Measurements from ENCODE around the gene RPS2.

RPS2 gene

DNA sequence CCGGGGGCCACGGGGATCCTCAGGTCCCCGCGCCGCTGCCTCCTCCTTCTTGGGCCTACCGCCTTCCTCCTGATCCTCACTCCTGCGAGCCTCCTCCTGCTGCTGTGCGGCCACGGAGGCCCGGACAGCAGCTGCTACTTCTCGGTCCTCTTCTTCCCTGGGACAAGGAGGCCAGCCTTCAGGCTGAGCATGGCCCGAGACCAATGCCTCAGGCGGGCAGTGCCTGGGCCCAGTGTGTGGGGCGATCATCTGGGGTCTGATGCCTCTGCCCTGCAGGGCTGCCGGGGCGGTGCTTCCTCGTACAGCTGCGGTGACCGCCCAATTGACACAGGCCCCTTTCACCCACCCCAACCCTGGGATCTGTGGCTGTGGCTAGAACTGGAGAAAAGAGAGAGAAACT lies 36.4 kb upstream of the RPS2 start:
- H3K36me3 ChIP-seq (ENCODE audit: low read length), result no peaks in the 10 kb centered on the region

DNA sequence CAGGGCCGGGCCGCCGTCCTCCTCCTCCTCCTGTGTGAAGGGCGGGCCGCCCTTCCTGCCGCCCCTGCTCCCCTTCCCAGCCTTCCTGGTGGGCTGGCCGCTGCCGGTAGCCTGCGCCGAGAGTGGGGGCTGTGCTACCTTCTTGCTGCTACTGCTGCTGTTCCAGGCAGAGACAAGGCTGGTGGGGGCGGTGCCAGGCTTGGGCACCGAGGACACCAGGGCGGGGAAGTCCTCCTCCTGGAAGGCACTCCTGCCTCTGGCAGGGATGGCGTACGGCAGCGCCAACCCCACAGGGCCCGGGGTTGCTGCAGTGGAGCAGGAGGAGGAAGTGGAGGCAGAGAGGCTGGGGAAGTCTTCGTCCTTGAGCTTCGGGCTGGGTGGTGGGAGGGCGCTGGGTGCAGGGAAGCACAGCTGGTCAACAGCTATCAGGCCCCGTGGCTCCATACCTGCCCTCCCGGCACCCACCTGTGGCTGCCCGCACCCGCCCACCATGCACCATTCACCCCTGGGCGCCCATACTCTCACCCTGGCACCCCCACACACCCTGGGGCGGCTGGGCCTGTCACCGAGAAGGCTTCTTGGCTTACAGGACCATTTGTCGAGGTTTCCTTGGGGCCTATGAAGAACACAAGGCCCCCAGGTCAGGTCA lies 35.4 kb upstream of the RPS2 start:
- H4K20me1 ChIP-seq (ENCODE audit: low read depth, low read length), result no peaks in the 10 kb centered on the region; the same call in 1 of the 2 replicates

More for the DNA sequence above, 36.4 kb upstream of the RPS2 start:
- Histone ChIP-seq H4K20me1 (ENCODE audit: low read depth, low read length) (no peaks in the 10 kb centered on the region; the same call in 1 of the 2 replicates), H3F3A (ENCODE audit: insufficient read depth) (0 out of 2 replicates have a peak, but pooled peaks cover 3% of the 10 kb centered on the region), H3K4me3 (ENCODE audit: insufficient read depth, low read length, poor library complexity, severe bottlenecking) (no peak overlapping the region), H3K27me3 (ENCODE audit: low read length) (no peaks in the 10 kb centered on the region), H3K27ac (ENCODE audit: low read depth, low read length) (no peak overlapping the region), H3K9me3 (ENCODE audit: insufficient read depth, low read length) (no peaks in the 10 kb centered on the region), H3K79me2 (ENCODE audit: insufficient read depth, low read length) (peaks cover 28% of the 10 kb centered on the region), H3K9ac (ENCODE audit: low read length) (no peak overlapping the region), H3K4me2 (ENCODE audit: low read depth, low read length, poor library complexity, severe bottlenecking) (no peak overlapping the region), H2AFZ (ENCODE audit: low read depth, low read length, severe bottlenecking) (no peak overlapping the region), H3K9me2 (replicated peaks; ENCODE audit: insufficient read depth, low read length) (no peaks in the 10 kb centered on the region)
- TF ChIP-seq, protein P1, sequence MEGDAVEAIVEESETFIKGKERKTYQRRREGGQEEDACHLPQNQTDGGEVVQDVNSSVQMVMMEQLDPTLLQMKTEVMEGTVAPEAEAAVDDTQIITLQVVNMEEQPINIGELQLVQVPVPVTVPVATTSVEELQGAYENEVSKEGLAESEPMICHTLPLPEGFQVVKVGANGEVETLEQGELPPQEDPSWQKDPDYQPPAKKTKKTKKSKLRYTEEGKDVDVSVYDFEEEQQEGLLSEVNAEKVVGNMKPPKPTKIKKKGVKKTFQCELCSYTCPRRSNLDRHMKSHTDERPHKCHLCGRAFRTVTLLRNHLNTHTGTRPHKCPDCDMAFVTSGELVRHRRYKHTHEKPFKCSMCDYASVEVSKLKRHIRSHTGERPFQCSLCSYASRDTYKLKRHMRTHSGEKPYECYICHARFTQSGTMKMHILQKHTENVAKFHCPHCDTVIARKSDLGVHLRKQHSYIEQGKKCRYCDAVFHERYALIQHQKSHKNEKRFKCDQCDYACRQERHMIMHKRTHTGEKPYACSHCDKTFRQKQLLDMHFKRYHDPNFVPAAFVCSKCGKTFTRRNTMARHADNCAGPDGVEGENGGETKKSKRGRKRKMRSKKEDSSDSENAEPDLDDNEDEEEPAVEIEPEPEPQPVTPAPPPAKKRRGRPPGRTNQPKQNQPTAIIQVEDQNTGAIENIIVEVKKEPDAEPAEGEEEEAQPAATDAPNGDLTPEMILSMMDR (IDR thresholded peaks at IDR 0.05; ENCODE audit: insufficient read depth, low read length, poor library complexity, severe bottlenecking), result no peak
- TF ChIP-seq EZH2phosphoT487 (conservative IDR thresholded peaks at IDR 0.05; ENCODE audit: low read length), result no peak

DNA sequence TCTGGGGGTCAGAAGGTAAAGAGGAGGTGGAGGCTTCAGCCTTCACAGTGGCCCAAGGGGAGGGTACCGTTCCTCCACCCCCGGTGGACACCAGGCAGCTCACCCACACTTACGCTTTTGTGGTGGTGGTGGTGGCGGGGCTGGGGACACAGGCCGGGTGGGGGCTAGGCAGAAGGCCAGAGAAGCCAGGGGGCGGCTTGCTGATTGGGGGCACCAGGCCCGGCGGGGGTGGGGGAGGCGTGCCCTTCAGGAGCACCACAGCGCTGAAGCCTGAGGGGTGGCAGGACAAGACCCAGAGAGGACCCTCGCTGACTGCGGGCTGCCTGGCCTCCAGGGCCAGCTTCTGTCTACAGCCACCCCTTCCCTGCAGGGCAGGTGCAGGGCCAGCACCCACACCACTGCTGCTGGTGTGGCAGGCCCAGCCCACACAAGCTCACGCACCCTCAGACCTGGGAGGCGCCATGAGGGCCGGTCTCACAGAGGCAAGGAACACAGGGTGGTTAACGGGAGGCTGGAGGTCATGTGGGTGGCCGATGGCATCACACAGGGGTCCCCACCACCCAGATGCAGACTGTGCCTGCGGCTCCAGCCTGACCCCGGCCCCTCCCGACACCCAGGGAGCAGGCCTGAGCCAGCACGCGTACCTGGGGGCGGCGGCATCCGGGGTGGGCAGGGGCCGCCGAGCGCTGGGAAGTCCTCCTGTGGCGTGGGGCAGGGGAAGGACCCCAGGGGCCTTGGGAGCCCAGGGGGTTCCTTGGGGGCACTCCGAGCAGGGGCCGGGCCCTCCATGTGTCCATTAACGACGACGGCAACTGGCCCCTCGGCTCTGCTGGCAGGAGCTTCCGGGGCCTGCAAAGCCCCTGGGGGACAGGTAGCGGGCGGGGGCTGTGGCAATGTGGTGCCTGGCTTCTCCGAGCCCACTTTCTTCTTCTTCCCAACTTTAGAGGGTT lies 34.5 kb upstream of the RPS2 start:
- H3K36me3 ChIP-seq (ENCODE audit: low read length), result no peaks in the 10 kb centered on the region
- no peak overlapping the region for H2AFZ ChIP-seq (ENCODE audit: low read depth, low read length, severe bottlenecking)
- no peaks in the 10 kb centered on the region for H3K27me3 ChIP-seq (ENCODE audit: low read length)
- H3K27ac ChIP-seq (ENCODE audit: low read depth, low read length), result no peak overlapping the region
- H3K4me3 ChIP-seq (ENCODE audit: insufficient read depth, low read length, poor library complexity, severe bottlenecking), result no peak overlapping the region
- peaks cover 5% of the 10 kb centered on the region; the same call in 1 of the 2 replicates for H3F3A ChIP-seq (ENCODE audit: insufficient read depth)
- no peaks in the 10 kb centered on the region for H3K9me3 ChIP-seq (ENCODE audit: insufficient read depth, low read length)
- H3K9me2 ChIP-seq (replicated peaks; ENCODE audit: insufficient read depth, low read length), result no peaks in the 10 kb centered on the region
- H3K4me2 ChIP-seq (ENCODE audit: low read depth, low read length, poor library complexity, severe bottlenecking), result no peak overlapping the region
- H4K20me1 ChIP-seq (ENCODE audit: low read depth, low read length), result no peaks in the 10 kb centered on the region; the same call in 1 of the 2 replicates
- TF ChIP-seq, protein P1 (IDR thresholded peaks at IDR 0.05; ENCODE audit: insufficient read depth, low read length, poor library complexity, severe bottlenecking), result no peak
- no peak for TF ChIP-seq EZH2phosphoT487 (conservative IDR thresholded peaks at IDR 0.05; ENCODE audit: low read length)
- peaks cover 10% of the 10 kb centered on the region for H3K79me2 ChIP-seq (ENCODE audit: insufficient read depth, low read length)
- no peak overlapping the region for H3K9ac ChIP-seq (ENCODE audit: low read length)

More for the DNA sequence above, 35.4 kb upstream of the RPS2 start:
- Histone ChIP-seq H3K79me2 (ENCODE audit: insufficient read depth, low read length) (peaks cover 17% of the 10 kb centered on the region), H3K9ac (ENCODE audit: low read length) (no peak overlapping the region), H3K9me3 (ENCODE audit: insufficient read depth, low read length) (no peaks in the 10 kb centered on the region), H3F3A (ENCODE audit: insufficient read depth) (0 out of 2 replicates have a peak, but pooled peaks cover 3% of the 10 kb centered on the region), H3K9me2 (replicated peaks; ENCODE audit: insufficient read depth, low read length) (no peaks in the 10 kb centered on the region), H3K4me3 (ENCODE audit: insufficient read depth, low read length, poor library complexity, severe bottlenecking) (no peak overlapping the region), H3K27me3 (ENCODE audit: low read length) (no peaks in the 10 kb centered on the region), H2AFZ (ENCODE audit: low read depth, low read length, severe bottlenecking) (no peak overlapping the region), H3K4me2 (ENCODE audit: low read depth, low read length, poor library complexity, severe bottlenecking) (no peak overlapping the region), H3K27ac (ENCODE audit: low read depth, low read length) (no peak overlapping the region), H3K36me3 (ENCODE audit: low read length) (no peaks in the 10 kb centered on the region)
- no peak for TF ChIP-seq EZH2phosphoT487 (conservative IDR thresholded peaks at IDR 0.05; ENCODE audit: low read length)
- TF ChIP-seq, protein P1 (IDR thresholded peaks at IDR 0.05; ENCODE audit: insufficient read depth, low read length, poor library complexity, severe bottlenecking), result no peak
